Measurements from ENCODE around the gene FAM161B.

The FAM161B gene

DNA sequence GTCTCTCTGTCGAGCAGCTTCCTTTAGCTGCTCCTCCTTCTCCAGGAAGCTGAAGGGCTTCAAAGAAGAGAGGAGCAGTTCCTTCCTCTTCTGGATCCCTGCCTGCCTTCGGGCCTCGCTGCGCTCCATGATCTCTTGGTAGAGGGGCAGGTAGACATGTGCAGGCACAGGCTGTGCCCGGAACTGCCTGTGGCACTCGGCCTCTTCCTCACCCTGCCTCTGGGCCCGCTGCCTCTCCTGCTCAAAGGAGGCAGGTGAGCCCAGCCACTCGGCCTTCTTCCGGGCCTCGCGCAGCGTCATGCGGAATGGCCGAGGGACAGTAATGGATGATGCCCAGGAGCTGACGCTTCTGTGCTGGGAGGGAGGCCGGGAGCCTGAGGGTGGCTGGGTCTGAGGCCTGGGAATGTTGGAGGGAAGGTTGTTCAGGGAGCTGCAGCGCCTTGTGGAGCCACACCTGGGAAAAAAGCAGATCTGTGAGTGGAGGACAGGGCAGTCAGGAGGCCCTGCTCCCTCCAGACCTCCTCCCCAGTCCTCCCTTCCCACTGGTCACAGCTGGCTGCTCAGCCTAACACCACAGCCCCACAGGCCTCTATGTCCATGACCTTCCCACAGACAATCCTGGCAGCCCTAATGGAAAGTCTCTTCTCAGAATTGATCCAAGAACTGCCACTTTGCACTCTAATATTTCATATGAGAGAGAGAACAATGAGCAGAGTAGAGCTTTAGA is 5.3 kb downstream of the FAM161B start:
- CTCF ChIA-PET, result interaction anchor here (1.2 kb wide), 1 partner anchor 8 kb away, joined by 4 read pairs; no protein-coding TSS in a partner anchor
- WGBS (ENCODE audit: insufficient coverage), result 95% methylated on average over 17 of the region's 17 CpGs
- POLR2A ChIA-PET, result no interaction called here
- Histone ChIP-seq H3K9me3 (ENCODE audit: control extremely low read depth in 1 of 5, control insufficient read depth in 4 of 5, insufficient read depth in 2 of 5, low read depth in 1 of 5, low read length in 4 of 5) (no peaks in the 10 kb centered on the region), H3K4me1 (ENCODE audit: control extremely low read depth in 1 of 4, control insufficient read depth in 4 of 4, insufficient read depth in 4 of 4, low read length in 3 of 4) (peaks cover 4 to 40% (median 14%) of the 10 kb centered on the region in 4 experiments), H3K27ac (ENCODE audit: insufficient read depth in 1 of 2, low read depth in 1 of 2, low read length in 2 of 2, poor library complexity in 1 of 2, severe bottlenecking in 2 of 2) (no peak overlapping the region), H3K36me3 (ENCODE audit: control insufficient read depth in 4 of 4, insufficient read depth in 4 of 4, low read length in 3 of 4) (peaks cover 0 to 17% (median 7%) of the 10 kb centered on the region in 4 experiments), H3K4me3 (ENCODE audit: control insufficient read depth in 1 of 7, extremely low read depth in 1 of 7, insufficient read depth in 4 of 7, low read depth in 2 of 7, low read length in 6 of 7) (no peak overlapping the region), H3K27me3 (replicated peaks in 2 of 5; ENCODE audit: control insufficient read depth in 4 of 5, insufficient read depth in 5 of 5, low read length in 4 of 5) (no peaks in the 10 kb centered on the region)
- no peak for DNase-seq

DNA sequence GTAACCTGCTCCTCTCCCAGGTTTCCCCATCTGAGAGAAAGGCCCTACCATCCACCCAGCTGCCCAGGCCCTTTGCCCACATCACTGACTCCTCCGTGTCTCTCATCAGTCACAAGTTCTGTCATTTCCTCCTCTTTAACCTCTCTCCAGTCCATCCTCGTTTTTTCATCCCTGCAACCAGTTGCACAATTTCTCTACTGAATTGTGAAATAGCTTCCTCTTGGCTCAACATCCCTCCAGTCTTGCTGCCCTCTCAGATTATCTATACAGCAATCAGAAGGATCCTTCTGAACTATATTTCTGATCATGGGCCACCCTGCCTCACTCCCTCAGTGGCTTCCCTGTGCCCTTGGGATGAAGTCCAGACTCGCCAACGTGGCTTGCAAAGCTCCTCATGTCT is 6.8 kb downstream of the FAM161B start:
- POLR2A ChIA-PET, result no interaction called here
- peak in 2 of 3 donors; percentile 28 to 36 for DNase-seq
- no peaks in the 10 kb centered on the region for H3K9me3 ChIP-seq (ENCODE audit: control extremely low read depth in 1 of 5, control insufficient read depth in 4 of 5, insufficient read depth in 2 of 5, low read depth in 1 of 5, low read length in 4 of 5)
- CTCF ChIA-PET, result interaction anchor here (0.6 to 1.5 kb wide), 3 partner anchors 9 to 21 kb away, joined by 3 read pairs; no protein-coding TSS in a partner anchor
- H3K27me3 ChIP-seq (replicated peaks in 2 of 5; ENCODE audit: control insufficient read depth in 4 of 5, insufficient read depth in 5 of 5, low read length in 4 of 5), result no peaks in the 10 kb centered on the region
- 48% methylated on average over 4 of the region's 4 CpGs for WGBS (ENCODE audit: insufficient coverage)
- no peak overlapping the region for H3K4me3 ChIP-seq (ENCODE audit: control insufficient read depth in 1 of 7, extremely low read depth in 1 of 7, insufficient read depth in 4 of 7, low read depth in 2 of 7, low read length in 6 of 7)
- peaks cover 0 to 17% (median 7%) of the 10 kb centered on the region in 4 experiments for H3K36me3 ChIP-seq (ENCODE audit: control insufficient read depth in 4 of 4, insufficient read depth in 4 of 4, low read length in 3 of 4)
- peaks cover 4 to 35% (median 10%) of the 10 kb centered on the region in 4 experiments for H3K4me1 ChIP-seq (ENCODE audit: control extremely low read depth in 1 of 4, control insufficient read depth in 4 of 4, insufficient read depth in 4 of 4, low read length in 3 of 4)
- H3K27ac ChIP-seq (ENCODE audit: insufficient read depth in 1 of 2, low read depth in 1 of 2, low read length in 2 of 2, poor library complexity in 1 of 2, severe bottlenecking in 2 of 2), result no peak overlapping the region

DNA sequence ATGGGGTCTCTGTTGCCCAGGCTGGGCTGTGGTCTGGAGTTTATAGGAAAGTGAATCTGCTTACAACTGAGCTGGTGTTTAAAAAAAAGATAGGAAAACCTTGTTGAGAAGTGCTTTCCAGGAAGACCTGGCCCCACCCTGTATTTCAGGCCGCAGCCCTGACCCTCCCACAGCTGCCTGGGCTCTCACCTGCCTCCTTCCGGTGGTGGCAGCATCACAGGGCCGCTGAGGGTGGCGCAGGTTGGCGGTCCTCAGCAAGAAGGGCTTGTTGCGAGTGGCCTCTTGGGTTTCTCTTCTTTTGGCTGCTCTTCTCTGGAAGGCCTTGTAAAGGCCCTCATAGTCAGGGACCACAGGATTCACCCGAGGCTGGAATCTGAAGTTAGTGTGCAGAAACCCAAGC is 7.7 kb downstream of the FAM161B start:
- H3K4me3 ChIP-seq (ENCODE audit: control insufficient read depth in 1 of 7, extremely low read depth in 1 of 7, insufficient read depth in 4 of 7, low read depth in 2 of 7, low read length in 6 of 7), result no peak overlapping the region
- DNase-seq, result no peak
- H3K4me1 ChIP-seq (ENCODE audit: control extremely low read depth in 1 of 4, control insufficient read depth in 4 of 4, insufficient read depth in 4 of 4, low read length in 3 of 4), result peaks cover 4 to 35% (median 10%) of the 10 kb centered on the region in 4 experiments
- H3K27me3 ChIP-seq (replicated peaks in 2 of 5; ENCODE audit: control insufficient read depth in 4 of 5, insufficient read depth in 5 of 5, low read length in 4 of 5), result no peaks in the 10 kb centered on the region
- H3K27ac ChIP-seq (ENCODE audit: insufficient read depth in 1 of 2, low read depth in 1 of 2, low read length in 2 of 2, poor library complexity in 1 of 2, severe bottlenecking in 2 of 2), result no peak overlapping the region
- ChIA-PET CTCF (interaction anchor here (0.9 kb wide), 1 partner anchor 8 kb away, joined by 3 read pairs; no protein-coding TSS in a partner anchor), POLR2A (no interaction called here)
- WGBS (ENCODE audit: insufficient coverage), result 93% methylated on average over 7 of the region's 7 CpGs
- H3K36me3 ChIP-seq (ENCODE audit: control insufficient read depth in 4 of 4, insufficient read depth in 4 of 4, low read length in 3 of 4), result peaks cover 0 to 19% (median 12%) of the 10 kb centered on the region in 4 experiments
- H3K9me3 ChIP-seq (ENCODE audit: control extremely low read depth in 1 of 5, control insufficient read depth in 4 of 5, insufficient read depth in 2 of 5, low read depth in 1 of 5, low read length in 4 of 5), result no peaks in the 10 kb centered on the region

DNA sequence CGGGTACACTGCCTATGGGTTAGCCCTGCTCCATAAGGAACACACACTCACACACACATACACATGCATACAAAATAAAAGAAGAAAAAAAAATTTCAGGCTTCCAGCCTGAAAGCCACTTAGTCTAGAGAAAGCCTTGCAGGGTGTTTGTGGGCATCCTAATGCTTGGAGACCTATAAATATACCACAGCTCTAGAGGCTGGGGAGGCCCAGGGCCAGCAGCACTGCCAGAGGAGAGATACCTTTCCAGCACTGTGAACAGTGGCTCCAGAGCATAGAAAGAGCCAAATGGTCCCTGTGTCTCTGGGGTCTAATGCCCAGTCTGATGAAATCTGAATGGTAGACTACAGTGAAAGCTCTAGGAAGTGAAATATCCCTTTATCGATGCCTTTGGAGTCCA is 12.9 kb downstream of the FAM161B start:
- no peaks in the 10 kb centered on the region for H3K9me3 ChIP-seq (ENCODE audit: control extremely low read depth in 1 of 5, control insufficient read depth in 4 of 5, insufficient read depth in 2 of 5, low read depth in 1 of 5, low read length in 4 of 5)
- H3K4me3 ChIP-seq (ENCODE audit: control insufficient read depth in 1 of 7, extremely low read depth in 1 of 7, insufficient read depth in 4 of 7, low read depth in 2 of 7, low read length in 6 of 7), result no peak overlapping the region
- no peak overlapping the region for H3K27ac ChIP-seq (ENCODE audit: insufficient read depth in 1 of 2, low read depth in 1 of 2, low read length in 2 of 2, poor library complexity in 1 of 2, severe bottlenecking in 2 of 2)
- POLR2A ChIA-PET, result no interaction called here
- 86% methylated on average over 1 of the region's 2 CpGs for WGBS (ENCODE audit: insufficient coverage)
- CTCF ChIA-PET, result interaction anchor here (1.1 to 1.7 kb wide), 4 partner anchors 8 to 103 kb away, joined by 3 to 7 read pairs (median 4); partner anchors contain the start of gene PTGR2
- H3K4me1 ChIP-seq (ENCODE audit: control extremely low read depth in 1 of 4, control insufficient read depth in 4 of 4, insufficient read depth in 4 of 4, low read length in 3 of 4), result peaks cover 0 to 6% (median 0%) of the 10 kb centered on the region in 4 experiments
- no peak for DNase-seq
- H3K27me3 ChIP-seq (replicated peaks in 2 of 5; ENCODE audit: control insufficient read depth in 4 of 5, insufficient read depth in 5 of 5, low read length in 4 of 5), result no peaks in the 10 kb centered on the region
- peaks cover 2 to 35% (median 23%) of the 10 kb centered on the region in 4 experiments for H3K36me3 ChIP-seq (ENCODE audit: control insufficient read depth in 4 of 4, insufficient read depth in 4 of 4, low read length in 3 of 4)

DNA sequence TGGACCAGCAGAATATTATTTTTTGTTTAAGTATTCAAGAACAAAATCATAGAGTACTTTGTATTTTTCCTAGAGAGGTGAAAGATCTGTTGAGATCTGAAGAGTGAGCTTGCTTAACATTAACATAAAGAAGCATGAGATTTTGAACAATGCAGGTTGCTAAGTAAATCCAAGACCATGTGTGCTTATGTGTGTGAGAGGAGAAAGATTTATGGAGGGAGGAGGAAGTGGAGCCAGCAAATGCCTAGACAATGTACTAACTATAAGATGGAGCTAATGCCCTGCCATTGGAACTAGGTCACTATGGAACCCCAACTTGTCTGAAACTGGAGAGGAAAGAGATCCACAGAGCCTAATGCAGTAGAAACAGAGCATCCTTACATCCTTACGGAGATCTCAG is 13.3 kb downstream of the FAM161B start:
- no peak overlapping the region for H3K4me3 ChIP-seq (ENCODE audit: control insufficient read depth in 1 of 7, extremely low read depth in 1 of 7, insufficient read depth in 4 of 7, low read depth in 2 of 7, low read length in 6 of 7)
- no peak overlapping the region for H3K27ac ChIP-seq (ENCODE audit: insufficient read depth in 1 of 2, low read depth in 1 of 2, low read length in 2 of 2, poor library complexity in 1 of 2, severe bottlenecking in 2 of 2)
- peaks cover 4 to 40% (median 27%) of the 10 kb centered on the region in 4 experiments for H3K36me3 ChIP-seq (ENCODE audit: control insufficient read depth in 4 of 4, insufficient read depth in 4 of 4, low read length in 3 of 4)
- POLR2A ChIA-PET, result no interaction called here
- CTCF ChIA-PET, result interaction anchor here (1.1 to 1.7 kb wide), 5 partner anchors 8 to 104 kb away, joined by 3 to 7 read pairs (median 3); partner anchors contain the start of gene PTGR2
- no peaks in the 10 kb centered on the region for H3K9me3 ChIP-seq (ENCODE audit: control extremely low read depth in 1 of 5, control insufficient read depth in 4 of 5, insufficient read depth in 2 of 5, low read depth in 1 of 5, low read length in 4 of 5)
- H3K27me3 ChIP-seq (replicated peaks in 2 of 5; ENCODE audit: control insufficient read depth in 4 of 5, insufficient read depth in 5 of 5, low read length in 4 of 5), result no peaks in the 10 kb centered on the region
- WGBS (ENCODE audit: insufficient coverage), result 100% methylated on average over 1 of the region's 1 CpG
- peaks cover 0 to 3% (median 0%) of the 10 kb centered on the region in 4 experiments for H3K4me1 ChIP-seq (ENCODE audit: control extremely low read depth in 1 of 4, control insufficient read depth in 4 of 4, insufficient read depth in 4 of 4, low read length in 3 of 4)
- DNase-seq, result no peak

DNA sequence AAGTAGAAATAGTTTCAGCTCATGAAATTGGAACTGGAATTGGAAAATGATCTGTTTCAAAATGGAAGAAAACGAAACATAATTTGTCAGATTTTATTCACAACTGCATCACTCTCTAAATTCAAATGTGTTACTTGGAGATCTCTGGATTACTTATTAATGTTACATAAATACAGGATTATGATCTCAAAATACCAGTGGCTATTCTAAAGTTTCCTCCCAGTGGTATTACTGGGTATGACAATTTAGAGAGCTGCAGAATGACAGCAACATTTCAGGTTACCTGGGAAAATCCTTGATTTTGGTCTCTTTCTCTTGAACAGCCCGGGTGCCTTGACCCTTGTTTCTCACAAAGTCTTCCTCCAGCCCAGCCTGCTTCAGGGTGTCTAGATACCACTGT is 14.2 kb downstream of the FAM161B start:
- H3K27ac ChIP-seq (ENCODE audit: insufficient read depth in 1 of 2, low read depth in 1 of 2, low read length in 2 of 2, poor library complexity in 1 of 2, severe bottlenecking in 2 of 2), result no peak overlapping the region
- H3K27me3 ChIP-seq (replicated peaks in 2 of 5; ENCODE audit: control insufficient read depth in 4 of 5, insufficient read depth in 5 of 5, low read length in 4 of 5), result no peaks in the 10 kb centered on the region
- 100% methylated on average over 1 of the region's 2 CpGs for WGBS (ENCODE audit: insufficient coverage)
- no peaks in the 10 kb centered on the region for H3K4me1 ChIP-seq (ENCODE audit: control extremely low read depth in 1 of 4, control insufficient read depth in 4 of 4, insufficient read depth in 4 of 4, low read length in 3 of 4)
- H3K36me3 ChIP-seq (ENCODE audit: control insufficient read depth in 4 of 4, insufficient read depth in 4 of 4, low read length in 3 of 4), result peaks cover 4 to 48% (median 31%) of the 10 kb centered on the region in 4 experiments
- no peaks in the 10 kb centered on the region for H3K9me3 ChIP-seq (ENCODE audit: control extremely low read depth in 1 of 5, control insufficient read depth in 4 of 5, insufficient read depth in 2 of 5, low read depth in 1 of 5, low read length in 4 of 5)
- ChIA-PET POLR2A (no interaction called here), CTCF (interaction anchor here (0.6 to 1.7 kb wide), 6 partner anchors 9 to 183 kb away, joined by 3 to 8 read pairs (median 4); no protein-coding TSS in a partner anchor)
- peak in 2 of 3 donors; percentile 23 to 38 for DNase-seq
- H3K4me3 ChIP-seq (ENCODE audit: control insufficient read depth in 1 of 7, extremely low read depth in 1 of 7, insufficient read depth in 4 of 7, low read depth in 2 of 7, low read length in 6 of 7), result no peak overlapping the region

DNA sequence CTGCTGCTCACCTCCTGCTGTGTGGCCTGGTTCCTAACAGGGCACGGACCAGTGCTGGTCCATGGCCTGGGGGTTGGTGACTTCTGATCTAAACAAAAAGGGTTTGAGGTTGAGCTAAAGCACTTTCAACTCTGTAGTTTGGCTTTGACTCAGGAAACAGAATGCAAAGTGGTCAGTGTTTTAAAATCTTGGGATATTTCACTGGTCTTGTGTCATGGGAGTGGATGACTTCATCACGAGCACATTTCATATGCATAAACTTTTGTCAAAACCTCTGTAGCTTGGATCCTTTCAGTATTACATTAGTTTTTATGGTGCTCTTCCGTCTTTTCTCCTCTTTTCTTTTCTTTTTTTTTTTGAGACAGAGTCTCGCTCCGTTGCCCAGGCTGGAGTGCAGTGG is 25.6 kb downstream of the FAM161B start:
- no peaks in the 10 kb centered on the region for H3K4me1 ChIP-seq (ENCODE audit: control extremely low read depth in 1 of 4, control insufficient read depth in 4 of 4, insufficient read depth in 4 of 4, low read length in 3 of 4)
- H3K4me3 ChIP-seq (ENCODE audit: control insufficient read depth in 1 of 7, extremely low read depth in 1 of 7, insufficient read depth in 4 of 7, low read depth in 2 of 7, low read length in 6 of 7), result no peak overlapping the region
- peaks cover 30 to 86% (median 61%) of the 10 kb centered on the region in 4 experiments for H3K36me3 ChIP-seq (ENCODE audit: control insufficient read depth in 4 of 4, insufficient read depth in 4 of 4, low read length in 3 of 4)
- 92% methylated on average over 5 of the region's 5 CpGs for WGBS (ENCODE audit: insufficient coverage)
- no peaks in the 10 kb centered on the region for H3K9me3 ChIP-seq (ENCODE audit: control extremely low read depth in 1 of 5, control insufficient read depth in 4 of 5, insufficient read depth in 2 of 5, low read depth in 1 of 5, low read length in 4 of 5)
- no peak overlapping the region for H3K27ac ChIP-seq (ENCODE audit: insufficient read depth in 1 of 2, low read depth in 1 of 2, low read length in 2 of 2, poor library complexity in 1 of 2, severe bottlenecking in 2 of 2)
- no peak for DNase-seq
- ChIA-PET POLR2A (no interaction called here), CTCF (interaction anchor here (0.7 to 1.6 kb wide), 2 partner anchors 29 to 99 kb away, joined by 3 read pairs; no protein-coding TSS in a partner anchor)
- H3K27me3 ChIP-seq (replicated peaks in 2 of 5; ENCODE audit: control insufficient read depth in 4 of 5, insufficient read depth in 5 of 5, low read length in 4 of 5), result no peaks in the 10 kb centered on the region

Data from common myeloid progenitor, CD34-positive (primary cell).